NCI-H2227 (cell line): ENCODE results near the gene ZNF816.
"Not testable (repeated sequence)": the region's sequence is repeated elsewhere in the genome, so short reads cannot be mapped to it uniquely, and the experiment has no call there.

Experiments used
- DNase-seq: peaks from one replicate; lab custom pipeline; 2025; ENCODE audit not compliant: unreplicated experiment; lab: John Stamatoyannopoulos, UW

ZNF816 gene

GRCh38 chr19:52962394-52963246 lies at the start of gene ZNF816:
TSS of gene ZNF816 (minus strand) at chr19:52962881. CDS start at chr19:52956089, 6,792 bp downstream.
- peak; percentile 100 for DNase-seq

GRCh38 chr19:53012006-53012405 lies 49.3 kb upstream of the ZNF816 start:
- DNase-seq = no peak

- no peak for DNase-seq
These were observed 47.8 kb upstream of the ZNF816 start for GRCh38 chr19:53010494-53010893.

DNA sequence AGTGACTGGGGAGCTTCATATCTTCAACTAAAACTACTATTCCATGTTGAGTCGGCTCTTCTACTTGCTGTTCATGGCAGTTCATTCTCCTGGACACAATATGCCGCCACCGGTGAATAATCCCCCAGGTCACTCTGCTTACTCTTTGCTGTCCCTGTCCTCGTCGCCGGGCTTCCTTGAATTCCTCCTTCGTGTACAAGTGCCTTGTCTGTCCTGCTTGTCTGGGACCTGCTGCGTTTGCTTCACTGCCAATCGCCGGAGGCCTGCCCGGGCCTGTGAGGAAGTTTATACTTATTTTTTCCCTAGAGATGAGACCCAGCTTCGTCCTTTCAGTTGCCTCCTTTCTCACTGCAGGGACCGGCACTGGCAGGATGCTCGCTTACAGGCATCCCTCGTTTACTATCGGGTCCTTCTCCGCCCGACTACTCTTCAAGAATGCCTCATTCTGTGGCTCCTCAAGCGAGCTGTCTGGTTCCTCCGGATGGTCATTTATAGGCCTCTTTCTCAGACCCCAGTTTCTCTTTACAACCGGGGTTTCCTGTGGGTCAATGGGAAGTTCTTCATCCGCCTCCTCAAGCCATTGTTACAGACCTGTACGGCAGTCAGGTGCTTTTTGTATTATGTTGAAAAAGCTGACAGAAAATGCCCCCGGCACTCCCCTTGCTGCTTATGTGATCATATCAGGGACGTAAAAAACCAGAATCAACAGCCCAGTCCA lies 45.5 kb upstream of the ZNF816 start:
- no peak for DNase-seq

- no peak for DNase-seq
These were observed 44.9 kb upstream of the ZNF816 start for GRCh38 chr19:53007606-53008005.

GRCh38 chr19:53007200-53007599 lies 44.5 kb upstream of the ZNF816 start:
- peak; percentile 33 for DNase-seq

DNA sequence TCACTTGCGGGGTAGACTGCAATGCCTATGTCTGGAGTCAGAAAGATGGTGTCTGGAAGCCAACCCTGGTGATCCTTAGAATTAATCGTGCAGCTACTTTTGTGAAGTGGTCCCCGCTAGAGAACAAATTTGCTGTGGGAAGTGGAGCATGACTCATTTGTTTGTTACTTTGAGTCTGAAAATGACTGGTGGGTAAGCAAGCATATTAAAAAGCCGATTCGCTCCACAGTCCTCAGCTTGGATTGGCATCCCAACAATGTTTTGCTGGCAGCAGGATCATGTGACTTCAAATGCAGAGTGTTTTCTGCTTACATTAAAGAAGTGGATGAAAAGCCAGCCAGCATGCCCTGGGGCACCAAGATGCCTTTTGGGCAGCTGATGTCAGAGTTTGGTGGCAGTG lies 41.6 kb upstream of the ZNF816 start:
- no peak for DNase-seq

- no peak for DNase-seq
These were observed 39.8 kb upstream of the ZNF816 start for GRCh38 chr19:53002479-53002878.

GRCh38 chr19:52997975-52998374 lies 35.3 kb upstream of the ZNF816 start:
- no peak for DNase-seq

- DNase-seq = no peak
These were observed 33.0 kb upstream of the ZNF816 start for GRCh38 chr19:52995711-52996110.

- peak; percentile 88 for DNase-seq
These were observed 30.9 kb upstream of the ZNF816 start for GRCh38 chr19:52993342-52994178.

DNA sequence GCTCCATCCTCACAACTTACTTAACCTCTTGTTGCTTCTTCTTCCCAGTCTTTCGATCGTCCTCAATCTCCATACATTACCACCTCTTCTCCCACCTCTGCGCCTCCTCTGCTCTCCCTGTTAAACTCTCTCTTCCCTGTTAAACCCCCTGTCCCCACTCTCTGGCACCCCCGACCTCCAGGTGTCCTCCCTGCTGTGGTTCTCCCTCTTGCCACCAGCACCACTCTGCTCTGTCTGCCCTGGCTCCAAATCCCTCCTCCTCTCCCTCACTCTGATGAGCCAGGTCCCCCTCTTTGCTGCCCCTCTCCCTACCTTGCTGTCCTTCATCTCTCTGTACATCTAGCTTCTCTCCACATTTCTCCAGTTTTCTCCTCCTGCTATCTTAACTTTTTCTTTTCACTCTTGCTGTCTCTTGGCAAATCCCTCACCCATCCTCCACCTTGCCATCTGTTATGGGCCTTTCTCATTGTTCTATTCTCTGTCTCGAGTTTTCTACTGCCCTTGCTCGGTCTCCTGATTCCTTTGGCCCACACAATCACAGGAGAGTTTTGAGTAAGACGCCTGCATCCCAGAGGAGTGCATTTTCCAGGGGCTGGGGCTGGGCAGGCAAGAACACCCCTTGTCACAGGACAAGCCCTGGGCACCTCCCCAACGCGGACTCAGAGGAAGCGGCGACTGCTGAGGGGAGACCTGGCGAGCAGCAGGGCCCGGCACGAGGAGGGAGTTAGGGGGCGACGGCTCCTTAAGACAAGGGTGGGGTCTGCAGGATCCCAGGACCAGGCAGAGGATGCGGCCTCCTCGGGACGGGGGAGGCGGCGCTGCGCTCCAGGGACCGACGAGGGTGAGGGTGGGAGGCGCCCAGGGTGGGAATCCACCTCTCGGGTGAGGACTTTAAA lies 29.7 kb upstream of the ZNF816 start:
- no peak for DNase-seq

DNA sequence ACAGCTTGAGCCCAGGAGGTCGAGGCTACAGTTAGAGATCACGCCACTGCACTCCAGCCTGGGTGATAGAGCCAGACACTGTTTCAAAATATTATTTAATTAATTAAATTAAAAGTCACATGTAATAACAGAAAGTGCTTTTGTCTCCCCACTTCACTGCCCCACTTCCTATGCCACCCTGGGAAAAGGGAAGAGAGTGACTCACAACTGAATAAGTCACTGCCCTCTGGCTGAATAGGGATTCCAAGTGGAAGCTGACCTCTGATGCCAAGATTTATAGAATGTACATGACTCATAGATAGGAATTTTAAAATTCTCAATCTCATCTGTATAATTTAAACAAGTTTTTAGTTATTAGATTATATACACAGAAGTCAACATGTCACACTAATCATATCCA lies 28.8 kb upstream of the ZNF816 start:
- DNase-seq = no peak

DNA sequence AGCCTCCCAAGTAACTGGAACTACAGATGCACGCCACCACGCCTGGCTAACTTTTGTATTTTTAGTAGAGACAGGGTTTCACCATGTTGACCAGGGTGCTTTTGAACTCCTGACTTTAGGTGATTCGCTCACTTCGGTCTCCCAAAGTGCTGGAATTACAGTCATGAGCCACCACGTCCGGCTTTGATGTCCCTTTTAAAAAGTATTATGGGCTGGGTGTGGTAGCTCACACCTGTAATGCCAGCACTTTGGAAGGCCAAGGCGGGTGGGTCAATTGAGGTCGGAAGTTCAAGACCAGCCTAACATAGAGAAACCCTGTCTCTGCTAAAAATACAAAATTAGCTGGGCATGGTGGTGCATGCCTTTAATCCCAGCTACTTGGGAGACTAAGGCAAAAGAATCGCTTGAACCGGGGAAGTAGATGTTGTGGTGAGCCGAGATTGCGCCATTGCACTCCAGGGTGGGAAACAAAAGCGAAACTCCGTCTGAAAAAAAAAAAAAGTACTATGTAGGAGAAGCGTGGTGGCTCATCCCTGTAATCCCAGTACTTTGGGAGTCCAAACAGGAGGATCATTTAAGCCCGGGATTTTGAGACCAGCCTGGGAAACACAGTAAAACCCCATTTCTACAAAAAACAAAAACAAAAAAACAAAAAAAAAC lies 28.2 kb upstream of the ZNF816 start:
- DNase-seq = no peak

DNA sequence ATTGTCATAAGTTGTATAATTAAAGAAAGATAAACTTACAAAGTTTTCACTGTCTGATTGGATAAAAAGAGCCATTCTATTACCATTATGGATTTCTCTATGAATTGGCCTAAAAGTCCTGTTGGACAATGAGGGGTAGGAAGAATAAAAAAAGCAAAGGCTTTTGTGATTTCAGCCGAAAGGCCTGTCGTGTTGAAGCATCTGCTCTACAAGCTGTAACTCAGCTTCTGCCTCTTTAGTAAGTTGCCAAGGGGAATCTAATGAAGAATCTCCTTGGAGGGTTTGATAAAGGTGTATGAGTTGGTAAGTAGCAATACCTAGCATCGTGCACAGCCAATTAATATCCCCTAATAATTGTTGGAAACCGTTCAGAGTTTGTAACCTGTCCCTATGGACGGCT lies 25.8 kb upstream of the ZNF816 start:
- no peak for DNase-seq

DNA sequence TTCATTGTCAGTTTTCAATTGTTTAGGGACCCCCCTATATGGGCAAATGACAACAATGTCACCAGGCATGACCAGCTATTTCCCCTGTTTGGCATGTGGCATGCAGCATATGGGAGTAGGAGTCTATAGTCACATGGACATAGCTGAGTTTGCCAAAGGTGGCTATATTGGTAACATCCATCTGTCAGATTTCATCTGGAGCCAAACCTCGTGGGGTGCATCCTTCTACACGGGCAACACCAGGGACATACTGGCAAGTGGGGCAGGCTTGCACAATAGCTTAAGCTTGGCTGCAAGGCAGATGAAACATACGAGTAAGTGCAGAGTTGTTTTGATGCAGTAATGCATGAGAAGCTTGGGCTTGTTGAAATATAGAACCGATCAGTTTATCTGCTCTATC lies 24.5 kb upstream of the ZNF816 start:
- DNase-seq = no peak

DNA sequence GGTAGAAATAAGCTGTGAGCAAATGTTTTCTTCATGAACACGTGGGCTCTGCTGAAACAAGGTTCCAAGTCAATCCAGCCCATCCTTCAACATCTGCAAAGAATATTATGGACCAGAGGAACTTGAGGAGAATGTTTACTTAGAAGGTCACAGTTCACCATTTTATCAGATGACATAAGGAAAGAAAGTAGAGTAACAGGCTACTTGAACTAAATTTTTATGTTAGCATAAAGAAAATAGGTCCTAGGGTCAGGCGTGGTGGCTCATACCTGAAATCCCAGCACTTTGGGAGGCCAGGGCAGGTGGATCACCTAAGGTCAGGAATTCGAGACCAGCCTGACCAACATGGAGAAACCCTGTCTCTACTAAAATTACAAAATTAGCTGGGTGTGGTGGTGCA lies 20.5 kb upstream of the ZNF816 start:
- not testable (repeated sequence) for DNase-seq

DNA sequence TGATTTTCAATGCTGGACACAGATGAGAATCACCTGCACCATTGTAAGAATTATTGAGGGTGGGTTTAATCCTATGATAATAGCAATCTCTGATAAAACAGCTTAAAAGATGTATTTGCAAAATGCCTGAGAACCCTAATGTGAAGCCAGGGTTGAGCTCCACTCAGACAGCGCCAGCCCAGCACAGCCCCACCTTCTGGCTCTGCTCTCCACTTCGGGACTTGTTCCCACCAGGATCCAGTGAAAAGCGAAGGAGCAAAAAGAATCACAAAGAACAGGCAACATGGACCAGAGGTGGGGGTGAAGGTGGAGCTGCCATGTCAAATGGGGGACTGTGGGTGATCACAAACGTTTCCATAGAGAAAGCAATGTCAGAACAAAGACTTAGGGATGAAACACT lies 18.6 kb upstream of the ZNF816 start:
- no peak for DNase-seq

DNA sequence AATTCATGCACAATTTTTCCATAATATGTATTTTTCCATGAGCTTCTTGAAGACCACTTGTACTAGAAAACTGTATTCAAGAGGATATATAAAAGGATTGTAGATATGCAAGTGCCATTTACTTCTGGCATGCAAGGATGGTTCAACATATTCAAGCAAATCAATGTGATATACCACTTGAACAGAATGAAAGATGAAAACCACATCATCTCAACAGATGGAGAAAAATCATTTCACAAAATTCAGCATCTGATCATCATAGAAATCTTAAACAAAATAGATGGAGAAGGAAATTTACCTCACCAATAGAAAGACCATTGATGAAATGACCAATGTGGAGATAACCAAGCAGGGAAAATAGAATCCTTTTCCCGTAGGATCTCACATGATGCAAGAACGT lies 5.1 kb upstream of the ZNF816 start:
- no peak for DNase-seq

GRCh38 chr19:52963247-52963618 lies 552 bp upstream of the ZNF816 start:
- peak; percentile 79 for DNase-seq
